Spleen (tissue), 11 donors: Measurements from ENCODE around the gene ELP1. TPM values are rescaled to one million over a fixed set of nuclear protein-coding genes. Genes with fewer than 3 reads are reported as not detected.
"Not testable (repeated sequence)": the region's sequence is repeated elsewhere in the genome, so short reads cannot be mapped to it uniquely, and the experiment has no call there.

ENCODE experiments used
- DNase-seq: peaks from one replicate; pipeline ENCODE4 v3.0.0-alpha.2; 2020
- H3K27ac ChIP-seq, 8 donors: fragments of 200-600 bp; sonication (generic) in 7 of 8; 1 replicate in 4 of 8; 2 replicates in 4 of 8; pipeline versions ENCODE4 v1.5.0 to v1.8.0; 2016 to 2021; ENCODE audit warnings: inconsistent platforms in 4 of 8, mild to moderate bottlenecking in 4 of 8, moderate library complexity in 1 of 8
- H3K27me3 ChIP-seq, 7 donors: fragments of 200-600 bp; sonication (generic) in 6 of 7; replicated peaks in 1 of 7; 1 replicate in 4 of 7; 2 replicates in 3 of 7; pipeline versions ENCODE4 v1.5.0 to v1.8.0; 2016 to 2021; ENCODE audit warnings: inconsistent platforms in 3 of 7, mild to moderate bottlenecking in 1 of 7
- H3K36me3 ChIP-seq, 6 donors: fragments of 200-600 bp; sonication (generic) in 5 of 6; 1 replicate in 4 of 6; 2 replicates in 2 of 6; pipeline versions ENCODE4 v1.5.0 to v1.8.0; 2016 to 2021; ENCODE audit warnings: inconsistent platforms in 2 of 6
- H3K4me1 ChIP-seq, 6 donors: fragments of 200-600 bp; sonication (generic) in 5 of 6; 1 replicate in 3 of 6; 2 replicates in 3 of 6; pipeline versions ENCODE4 v1.5.0 to v1.8.0; 2016 to 2021; ENCODE audit warnings: inconsistent platforms in 3 of 6
- H3K4me3 ChIP-seq, 8 donors: fragments of 200-600 bp; sonication (generic) in 7 of 8; 1 replicate in 4 of 8; 2 replicates in 4 of 8; pipeline versions ENCODE4 v1.5.0 to v1.8.0; 2016 to 2021; ENCODE audit warnings: inconsistent platforms in 4 of 8, mild to moderate bottlenecking in 4 of 8, moderate library complexity in 2 of 8
- H3K9me3 ChIP-seq, 8 donors: fragments of 200-600 bp; sonication (generic) in 7 of 8; 1 replicate in 4 of 8; 2 replicates in 4 of 8; pipeline versions ENCODE4 v1.5.0 to v1.8.0; 2016 to 2021; ENCODE audit warnings: inconsistent platforms in 4 of 8
- CTCF ChIP-seq, 11 experiments: fragments of 200-600 bp in 7 of 11; fragments of 450-650 bp in 4 of 11; sonication (generic) in 4 of 11; IDR thresholded peaks in 8 of 11; conservative IDR thresholded peaks in 3 of 11; 1 replicate in 7 of 11; 2 replicates in 4 of 11; pipeline versions ENCODE4 v1.4.0 to v1.8.0; 2016 to 2021; ENCODE audit warnings: antibody characterized with exemption in 11 of 11, inconsistent platforms in 4 of 11, mild to moderate bottlenecking in 1 of 11
- POLR2A ChIP-seq, 3 donors: fragments of 450-650 bp; IDR thresholded peaks; one replicate each; pipeline ENCODE4 v1.5.1; 2017; ENCODE audit warnings: antibody characterized with exemption in 3 of 3, mild to moderate bottlenecking in 1 of 3
- POLR2AphosphoS5 ChIP-seq, 3 donors: sonication (generic); formaldehyde crosslinking; IDR thresholded peaks; one replicate each; pipeline ENCODE4 v1.5.1; 2017; ENCODE audit warnings: antibody characterized with exemption in 3 of 3
- WGBS, 5 donors: extraction: QIAGEN DNeasy Blood & Tissue Kit in 3 of 5; methylation state at CpG; one replicate each; pipeline versions ENCODE4 v1.1.5 to v1.1.7; 2013 to 2018; 5-methylcytosine and 5-hydroxymethylcytosine counted together
- intact Hi-C: fragments of 100-400 bp; cut with DNase I; formaldehyde crosslinking; loops from one replicate; pipeline ENCODE4 v1.15.0; 2023; ENCODE audit warnings: low total_unique reads
- polyA plus RNA-seq, 3 donors: library from polyadenylated mRNA; stranded (reverse); fragments of 200-250 nt; gene quantifications; one replicate each; pipeline ENCODE4 v1.2.1, GENCODE V29; 2013
- total RNA-seq, 7 donors: library from RNA; depleted of rRNA in 3 of 7; stranded (reverse); fragments of >200 nt in 3 of 7; fragmentation: NEBNext Ultra II Directional in 4 of 7; extraction: Animal tissue kit (Norgen Biotek cat#: 25700) in 4 of 7; gene quantifications; one replicate each; pipeline versions ENCODE4 v1.1.0 to v1.2.1, GENCODE V29; 2016 to 2021
- donor health status: healthy with polysubstance abuse.
- donor health status: DM: no; HTN: no; CAD: no; lungs with moderate emphysema.
- donor health status: DM: no; HTN: no; CAD: no.
- donor health status: Bipolar disorder and iron deficiency.
- donor health status: healthy.
- donor health status: DM: no; HTN: no; CAD: no.
- donor health status: DM: yes; HTN: yes; CAD: no.

Gene ELP1
- total and polyA plus RNA-seq, 10 donors: 9.9 to 30.5 (median 17.6) TPM

GRCh38 chr9:108889649-108890067 is 44.3 kb downstream of the ELP1 start:
- no peak for DNase-seq
- TF ChIP-seq POLR2AphosphoS5 (IDR thresholded peaks at IDR 0.05) (no peak), CTCF (IDR thresholded peaks at IDR 0.05 in 8 of 11, conservative IDR thresholded peaks at IDR 0.05 in 3 of 11) (no peak), POLR2A (IDR thresholded peaks at IDR 0.05) (no peak)
- Histone ChIP-seq H3K9me3 (no peaks in the 10 kb centered on the region), H3K4me3 (no peak overlapping the region), H3K27me3 (no peaks in the 10 kb centered on the region), H3K36me3 (peaks cover 3 to 91% (median 61%) of the 10 kb centered on the region in 6 donors), H3K27ac (no peak overlapping the region), H3K4me1 (peaks cover 0 to 14% (median 2%) of the 10 kb centered on the region in 6 donors)
- 89 to 97% (median 91%) methylated on average over 4 of the region's 4 CpGs for WGBS, 5 donors
- intact Hi-C loops: no loop called here

GRCh38 chr9:108886594-108887271 is 47.2 kb downstream of the ELP1 start:
- H3K4me3 ChIP-seq, intact Hi-C loops, H3K9me3 ChIP-seq, DNase-seq, H3K27me3 ChIP-seq: not testable (repeated sequence)
- H3K36me3 ChIP-seq: peaks cover 3 to 78% (median 44%) of the 10 kb centered on the region in 6 donors
- peak overlapping the region in 3 of 8 donors; percentile 25 to 54 (median 50) for H3K27ac ChIP-seq
- WGBS, 5 donors: 92 to 98% (median 94%) methylated on average over 3 of the region's 3 CpGs
- H3K4me1 ChIP-seq: peaks cover 0 to 14% (median 2%) of the 10 kb centered on the region in 6 donors

GRCh38 chr9:108885643-108886348 is 48.1 kb downstream of the ELP1 start:
- Histone ChIP-seq H3K4me3 (no peak overlapping the region), H3K9me3 (no peaks in the 10 kb centered on the region), H3K27me3 (no peaks in the 10 kb centered on the region), H3K4me1 (peaks cover 0 to 14% (median 2%) of the 10 kb centered on the region in 6 donors), H3K36me3 (peaks cover 0 to 78% (median 40%) of the 10 kb centered on the region in 6 donors), H3K27ac (peak overlapping the region in 6 of 8 donors; percentile 5 to 54 (median 36))
- 52 to 77% (median 70%) methylated on average over 1 of the region's 1 CpG for WGBS, 5 donors
- TF ChIP-seq CTCF (IDR thresholded peaks at IDR 0.05 in 8 of 11, conservative IDR thresholded peaks at IDR 0.05 in 3 of 11) (no peak), POLR2A (IDR thresholded peaks at IDR 0.05) (no peak), POLR2AphosphoS5 (IDR thresholded peaks at IDR 0.05) (no peak)
- DNase-seq: no peak
- intact Hi-C loops: no loop called here

- no peak for TF ChIP-seq POLR2A (IDR thresholded peaks at IDR 0.05)
- no peak for TF ChIP-seq POLR2AphosphoS5 (IDR thresholded peaks at IDR 0.05)
- no peak for TF ChIP-seq CTCF (IDR thresholded peaks at IDR 0.05 in 8 of 11, conservative IDR thresholded peaks at IDR 0.05 in 3 of 11)
- H3K27ac ChIP-seq: no peak overlapping the region
- peaks cover 0 to 14% (median 2%) of the 10 kb centered on the region in 6 donors for H3K4me1 ChIP-seq
- peaks cover 0 to 78% (median 42%) of the 10 kb centered on the region in 6 donors for H3K36me3 ChIP-seq
- no peak for DNase-seq
- no peaks in the 10 kb centered on the region for H3K27me3 ChIP-seq
- H3K9me3 ChIP-seq: no peaks in the 10 kb centered on the region
- 81 to 96% (median 90%) methylated on average over 3 of the region's 3 CpGs for WGBS, 5 donors
- intact Hi-C loops: no loop called here
- H3K4me3 ChIP-seq: no peak overlapping the region
These were observed 49.2 kb downstream of the ELP1 start for GRCh38 chr9:108884701-108885100.
